Endothelial cell of umbilical vein (primary cell): ENCODE data around the gene EXOC1.

ENCODE experiments used
- EZH2 ChIP-seq: IDR thresholded peaks from 2 replicates; pipeline ENCODE4 v1.6.1; 2012; ENCODE audit warnings: borderline replicate concordance, low read depth, mild to moderate bottlenecking, moderate library complexity, low read length, inconsistent platforms; ENCODE audit not compliant: severe bottlenecking
- FOS ChIP-seq: IDR thresholded peaks from 2 replicates; pipeline ENCODE4 v1.6.1; 2011; ENCODE audit warnings: mild to moderate bottlenecking, low read length, moderate library complexity, borderline replicate concordance; ENCODE audit not compliant: insufficient read depth
- JUN ChIP-seq: IDR thresholded peaks from 2 replicates; pipeline ENCODE4 v1.6.1; 2011; ENCODE audit warnings: borderline replicate concordance, low read depth; ENCODE audit not compliant: insufficient read length, insufficient read depth
- MYC ChIP-seq: IDR thresholded peaks from one replicate; pipeline ENCODE4 v1.6.1; 2011; ENCODE audit warnings: mild to moderate bottlenecking, low read depth, low read length
- POLR2A ChIP-seq: IDR thresholded peaks from 2 replicates; pipeline ENCODE4 v1.6.1; 2012; ENCODE audit warnings: low read depth, mild to moderate bottlenecking, control low read depth, low read length
- POLR2AphosphoS5 ChIP-seq: IDR thresholded peaks from 2 replicates; pipeline ENCODE4 v1.6.1; 2012; ENCODE audit warnings: low read depth, mild to moderate bottlenecking, control low read depth, low read length, moderate library complexity; ENCODE audit not compliant: insufficient read depth
- TF ChIP-seq, protein P1 (sequence below), 2 donors: IDR thresholded peaks; 1 replicate in 1 of 2; 2 replicates in 1 of 2; pipeline ENCODE4 v1.5.1; 2011; ENCODE audit warnings: low read length in 2 of 2, mild to moderate bottlenecking in 2 of 2, moderate library complexity in 2 of 2, control low read depth in 1 of 2, inconsistent platforms in 1 of 2, low read depth in 1 of 2; ENCODE audit not compliant: insufficient read depth in 1 of 2; ENCODE audit errors: extremely low read depth in 1 of 2
- TF ChIP-seq, protein P2 (sequence below): IDR thresholded peaks from 2 replicates; pipeline ENCODE4 v1.6.1; 2011; ENCODE audit not compliant: insufficient read depth, insufficient read length

DNA sequence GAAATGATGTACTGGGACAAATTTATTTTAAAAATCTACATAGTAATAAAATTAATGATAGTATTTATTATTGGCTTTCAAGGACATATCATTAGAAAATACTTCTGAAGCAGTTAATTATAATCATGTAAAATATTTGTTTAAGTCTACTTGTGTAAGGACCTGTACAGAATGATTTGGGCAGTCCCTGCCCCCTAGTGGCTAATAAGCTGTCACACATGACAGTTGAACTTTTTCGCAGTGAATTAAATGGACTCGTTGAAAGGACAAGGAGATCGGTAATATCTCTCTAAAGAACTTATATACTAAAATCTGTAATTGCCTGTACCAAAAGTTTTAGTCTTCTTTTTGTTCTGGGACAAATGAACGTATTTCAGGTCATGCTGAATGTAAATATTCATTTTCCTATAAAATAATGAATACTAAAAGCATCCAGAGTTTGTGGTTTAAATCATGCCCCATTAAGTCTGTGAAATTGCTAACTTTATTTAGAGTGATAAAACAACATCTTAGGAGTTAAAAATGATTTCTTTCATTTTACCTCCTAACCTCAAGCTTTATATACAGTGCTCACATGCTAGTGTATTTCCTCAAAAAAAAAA, 13.6 kb downstream of the EXOC1 start:
- no peak for TF ChIP-seq POLR2A
- TF ChIP-seq POLR2AphosphoS5: no peak
- TF ChIP-seq, protein P1, sequence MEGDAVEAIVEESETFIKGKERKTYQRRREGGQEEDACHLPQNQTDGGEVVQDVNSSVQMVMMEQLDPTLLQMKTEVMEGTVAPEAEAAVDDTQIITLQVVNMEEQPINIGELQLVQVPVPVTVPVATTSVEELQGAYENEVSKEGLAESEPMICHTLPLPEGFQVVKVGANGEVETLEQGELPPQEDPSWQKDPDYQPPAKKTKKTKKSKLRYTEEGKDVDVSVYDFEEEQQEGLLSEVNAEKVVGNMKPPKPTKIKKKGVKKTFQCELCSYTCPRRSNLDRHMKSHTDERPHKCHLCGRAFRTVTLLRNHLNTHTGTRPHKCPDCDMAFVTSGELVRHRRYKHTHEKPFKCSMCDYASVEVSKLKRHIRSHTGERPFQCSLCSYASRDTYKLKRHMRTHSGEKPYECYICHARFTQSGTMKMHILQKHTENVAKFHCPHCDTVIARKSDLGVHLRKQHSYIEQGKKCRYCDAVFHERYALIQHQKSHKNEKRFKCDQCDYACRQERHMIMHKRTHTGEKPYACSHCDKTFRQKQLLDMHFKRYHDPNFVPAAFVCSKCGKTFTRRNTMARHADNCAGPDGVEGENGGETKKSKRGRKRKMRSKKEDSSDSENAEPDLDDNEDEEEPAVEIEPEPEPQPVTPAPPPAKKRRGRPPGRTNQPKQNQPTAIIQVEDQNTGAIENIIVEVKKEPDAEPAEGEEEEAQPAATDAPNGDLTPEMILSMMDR (IDR thresholded peaks at IDR 0.05; ENCODE audit: extremely low read depth in 1 of 2, insufficient read depth in 1 of 2, low read depth in 1 of 2, low read length in 2 of 2): peak; percentile 65 to 68
- TF ChIP-seq MYC: no peak
- TF ChIP-seq JUN: no peak
- TF ChIP-seq FOS: no peak
- TF ChIP-seq, protein P2, sequence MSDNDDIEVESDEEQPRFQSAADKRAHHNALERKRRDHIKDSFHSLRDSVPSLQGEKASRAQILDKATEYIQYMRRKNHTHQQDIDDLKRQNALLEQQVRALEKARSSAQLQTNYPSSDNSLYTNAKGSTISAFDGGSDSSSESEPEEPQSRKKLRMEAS: no peak
- TF ChIP-seq EZH2: no peak
